Heart left ventricle (tissue), 13 donors: Measurements from ENCODE around the gene WNT7B.

Source experiments
- POLR2A ChIP-seq, 2 donors: fragments of 450-650 bp; IDR thresholded peaks; one replicate each; pipeline ENCODE4 v1.6.1; 2017; ENCODE audit warnings: antibody characterized with exemption in 2 of 2, mild to moderate bottlenecking in 2 of 2, moderate library complexity in 2 of 2
- TF ChIP-seq, protein P1 (sequence below), 12 donors: fragments of 200-600 bp; sonication (generic) in 4 of 12; IDR thresholded peaks; one replicate each; pipeline versions ENCODE4 v1.5.0 to v1.8.0; 2018 to 2022; ENCODE audit warnings: antibody characterized with exemption in 12 of 12, mild to moderate bottlenecking in 5 of 12
- donor health status: ischemic (EF 13 %, LVEDD 7.1; RV severe dilation, severe dysfunction).
- donor health status: DM: no; HTN: yes; CAD: no.
- donor health status: DM: no; HTN: no; CAD: no.
- donor health status: ischemic (EF 25% LVEDD 6.9; RV normal size, moderate dysfunction).
- donor health status: ischemic (EF 25% LVEDD 5.7; RV mildly dilated, moderate dysfunction).
- donor health status: ischemic (EF 35%, LVEDD 5.7; RV mildly dilated, moderate dysfunction).
- donor health status: nonischemic (EF 11% LVEDD 7.7; RV severe dilation, severe dysfunction).
- donor health status: DM: yes; HTN: yes; CAD: no.
- donor health status: PGD.
- donor health status: ischemic (EF 29% LVEDD 5.4; RV normal size, mild dysfunction).
- donor health status: nonischemic (EF 23%, LVEDD 6.1; RV moderate dilation, normal function).

GRCh38 chr22:45880716-45881523 lies 96.0 kb downstream of the WNT7B start:
- TF ChIP-seq, protein P1, sequence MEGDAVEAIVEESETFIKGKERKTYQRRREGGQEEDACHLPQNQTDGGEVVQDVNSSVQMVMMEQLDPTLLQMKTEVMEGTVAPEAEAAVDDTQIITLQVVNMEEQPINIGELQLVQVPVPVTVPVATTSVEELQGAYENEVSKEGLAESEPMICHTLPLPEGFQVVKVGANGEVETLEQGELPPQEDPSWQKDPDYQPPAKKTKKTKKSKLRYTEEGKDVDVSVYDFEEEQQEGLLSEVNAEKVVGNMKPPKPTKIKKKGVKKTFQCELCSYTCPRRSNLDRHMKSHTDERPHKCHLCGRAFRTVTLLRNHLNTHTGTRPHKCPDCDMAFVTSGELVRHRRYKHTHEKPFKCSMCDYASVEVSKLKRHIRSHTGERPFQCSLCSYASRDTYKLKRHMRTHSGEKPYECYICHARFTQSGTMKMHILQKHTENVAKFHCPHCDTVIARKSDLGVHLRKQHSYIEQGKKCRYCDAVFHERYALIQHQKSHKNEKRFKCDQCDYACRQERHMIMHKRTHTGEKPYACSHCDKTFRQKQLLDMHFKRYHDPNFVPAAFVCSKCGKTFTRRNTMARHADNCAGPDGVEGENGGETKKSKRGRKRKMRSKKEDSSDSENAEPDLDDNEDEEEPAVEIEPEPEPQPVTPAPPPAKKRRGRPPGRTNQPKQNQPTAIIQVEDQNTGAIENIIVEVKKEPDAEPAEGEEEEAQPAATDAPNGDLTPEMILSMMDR (IDR thresholded peaks at IDR 0.05) = no peak
- TF ChIP-seq POLR2A (IDR thresholded peaks at IDR 0.05) = no peak
